WERI-Rb-1 (cell line): ENCODE data around the gene RHBDF1.
A peak's percentile ranks its signal among the peaks of the same experiment; 100 is the strongest.

Experiments used
- DNase-seq: peaks from one replicate; pipeline ENCODE4 v3.0.0-alpha.2; 2020
- H3K27ac ChIP-seq: fragments of 250-450 bp; sonication (Bioruptor Pico); 2 replicates; pipeline ENCODE4 v1.5.1; 2020; ENCODE audit warnings: mild to moderate bottlenecking, moderate library complexity
- H3K27me3 ChIP-seq: fragments of 250-450 bp; sonication (Bioruptor Pico); 2 replicates; pipeline ENCODE4 v1.5.1; 2021; ENCODE audit warnings: mild to moderate bottlenecking, low read depth, moderate library complexity; ENCODE audit not compliant: insufficient read depth, severe bottlenecking
- H3K36me3 ChIP-seq: fragments of 250-450 bp; sonication (Bioruptor Pico); 2 replicates; pipeline ENCODE4 v1.5.1; 2020; ENCODE audit warnings: mild to moderate bottlenecking, moderate library complexity
- H3K4me3 ChIP-seq: 2 replicates; pipeline ENCODE4 v1.5.1; 2011; ENCODE audit warnings: low read depth, mild to moderate bottlenecking, control low read depth, low read length
- H3K9me3 ChIP-seq: fragments of 250-450 bp; sonication (Bioruptor Pico); 2 replicates; pipeline ENCODE4 v1.5.1; 2021; ENCODE audit warnings: mild to moderate bottlenecking, moderate library complexity; ENCODE audit not compliant: severe bottlenecking
- TF ChIP-seq, protein P1 (sequence below): IDR thresholded peaks from 2 replicates; pipeline ENCODE4 v1.5.1; 2011; ENCODE audit warnings: low read depth, mild to moderate bottlenecking, control low read depth, inconsistent platforms, low read length

Gene RHBDF1

DNA sequence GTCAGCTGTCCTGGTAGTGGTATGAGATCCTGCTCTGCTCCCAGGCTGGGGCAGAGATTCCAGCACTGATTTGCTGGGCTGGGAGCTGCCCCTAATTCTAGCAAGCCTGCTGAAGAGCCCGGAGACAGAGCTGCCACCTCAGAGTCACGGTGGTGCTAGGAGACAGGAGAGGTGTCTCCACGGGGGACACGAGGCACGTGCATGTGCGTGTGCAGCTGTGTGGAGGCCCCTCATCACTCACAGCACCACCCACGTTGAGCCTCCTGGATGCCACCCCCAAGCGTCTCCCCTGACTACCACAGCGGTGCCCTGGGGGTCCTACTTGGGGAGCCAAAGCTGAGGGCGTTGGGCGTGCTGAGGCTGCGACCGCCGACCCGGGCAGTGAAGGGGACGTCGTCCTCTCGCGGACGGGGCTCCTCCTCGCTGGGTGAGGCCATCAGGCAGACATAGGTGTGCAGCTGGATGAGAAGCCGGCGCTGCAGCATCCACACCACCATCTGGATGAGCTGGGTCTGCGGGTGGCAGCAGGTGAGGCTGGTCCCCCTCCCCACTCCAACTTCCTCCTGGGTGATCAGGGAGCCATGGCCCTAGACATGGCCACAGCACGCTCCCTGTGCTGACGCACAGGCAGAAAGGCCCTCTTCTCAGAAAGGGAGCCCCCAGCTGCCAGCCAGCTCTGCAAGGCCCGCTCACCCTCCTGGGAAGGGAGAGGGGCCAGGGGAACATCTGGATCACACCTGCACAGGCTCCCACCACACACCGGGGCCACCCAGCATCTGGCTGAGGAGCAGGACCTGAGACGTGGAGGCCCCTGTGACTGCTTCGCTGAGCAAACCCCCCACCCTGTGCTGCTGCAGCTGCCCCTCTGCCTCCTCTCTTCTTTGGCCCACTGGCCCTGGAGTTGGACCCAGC lies 17.2 kb upstream of the RHBDF1 start:
- Histone ChIP-seq H3K9me3 (no peaks in the 10 kb centered on the region), H3K36me3 (peaks cover 55% of the 10 kb centered on the region), H3K27me3 (no peaks in the 10 kb centered on the region), H3K27ac (no peak overlapping the region), H3K4me3 (no peak overlapping the region)
- TF ChIP-seq, protein P1, sequence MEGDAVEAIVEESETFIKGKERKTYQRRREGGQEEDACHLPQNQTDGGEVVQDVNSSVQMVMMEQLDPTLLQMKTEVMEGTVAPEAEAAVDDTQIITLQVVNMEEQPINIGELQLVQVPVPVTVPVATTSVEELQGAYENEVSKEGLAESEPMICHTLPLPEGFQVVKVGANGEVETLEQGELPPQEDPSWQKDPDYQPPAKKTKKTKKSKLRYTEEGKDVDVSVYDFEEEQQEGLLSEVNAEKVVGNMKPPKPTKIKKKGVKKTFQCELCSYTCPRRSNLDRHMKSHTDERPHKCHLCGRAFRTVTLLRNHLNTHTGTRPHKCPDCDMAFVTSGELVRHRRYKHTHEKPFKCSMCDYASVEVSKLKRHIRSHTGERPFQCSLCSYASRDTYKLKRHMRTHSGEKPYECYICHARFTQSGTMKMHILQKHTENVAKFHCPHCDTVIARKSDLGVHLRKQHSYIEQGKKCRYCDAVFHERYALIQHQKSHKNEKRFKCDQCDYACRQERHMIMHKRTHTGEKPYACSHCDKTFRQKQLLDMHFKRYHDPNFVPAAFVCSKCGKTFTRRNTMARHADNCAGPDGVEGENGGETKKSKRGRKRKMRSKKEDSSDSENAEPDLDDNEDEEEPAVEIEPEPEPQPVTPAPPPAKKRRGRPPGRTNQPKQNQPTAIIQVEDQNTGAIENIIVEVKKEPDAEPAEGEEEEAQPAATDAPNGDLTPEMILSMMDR: no peak
- DNase-seq: no peak

DNA sequence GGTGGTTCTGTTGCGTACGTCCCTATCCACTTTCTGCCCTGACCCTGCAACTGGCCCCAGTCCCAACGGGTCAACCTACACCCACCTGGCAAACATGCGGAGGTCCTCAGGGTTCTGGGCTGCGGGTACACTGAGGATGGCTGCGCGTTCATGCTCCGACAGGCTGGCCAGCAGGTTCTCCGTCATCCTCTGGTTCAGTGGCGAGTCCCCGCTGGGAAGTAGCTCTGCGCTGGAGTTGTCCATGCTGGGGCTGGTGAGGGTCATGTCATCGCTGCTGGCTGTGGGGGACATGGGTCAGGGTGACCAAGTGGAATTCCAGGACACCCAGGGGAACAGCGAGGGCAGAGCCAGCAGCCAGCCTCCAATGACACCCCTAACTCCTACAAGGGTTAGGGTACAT lies 16.2 kb upstream of the RHBDF1 start:
- TF ChIP-seq, protein P1: no peak
- H3K9me3 ChIP-seq: no peaks in the 10 kb centered on the region
- H3K27ac ChIP-seq: no peak overlapping the region
- H3K27me3 ChIP-seq: no peaks in the 10 kb centered on the region
- DNase-seq: no peak
- peaks cover 55% of the 10 kb centered on the region for H3K36me3 ChIP-seq
- H3K4me3 ChIP-seq: no peak overlapping the region

DNA sequence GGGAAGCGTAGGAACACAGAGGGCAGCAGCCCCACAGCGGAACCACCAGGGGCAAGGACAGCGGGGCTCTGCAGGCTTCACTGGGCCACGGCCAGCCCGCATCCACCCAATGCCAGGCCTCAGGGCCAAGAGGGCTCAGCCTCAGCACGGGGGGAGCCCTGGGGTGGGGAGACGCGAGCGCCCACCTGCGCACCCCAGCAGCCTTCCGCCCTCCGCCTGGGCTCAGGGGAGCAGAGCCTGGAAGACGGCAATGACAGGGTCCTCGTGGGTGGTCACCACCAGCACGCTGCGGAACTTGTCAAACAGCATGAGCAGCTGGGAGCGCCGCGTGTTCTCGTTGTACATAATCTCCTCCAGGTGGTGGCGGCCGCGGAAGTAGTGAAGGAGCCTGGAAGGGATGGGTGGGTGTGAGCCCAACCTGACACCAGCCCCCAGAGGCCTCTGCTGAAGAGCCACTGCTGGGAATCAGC lies 14.1 kb upstream of the RHBDF1 start:
- Histone ChIP-seq H3K27ac (no peak overlapping the region), H3K27me3 (no peaks in the 10 kb centered on the region), H3K4me3 (no peak overlapping the region), H3K36me3 (peaks cover 41% of the 10 kb centered on the region), H3K9me3 (no peaks in the 10 kb centered on the region)
- DNase-seq: peak; percentile 57
- TF ChIP-seq, protein P1: no peak

DNA sequence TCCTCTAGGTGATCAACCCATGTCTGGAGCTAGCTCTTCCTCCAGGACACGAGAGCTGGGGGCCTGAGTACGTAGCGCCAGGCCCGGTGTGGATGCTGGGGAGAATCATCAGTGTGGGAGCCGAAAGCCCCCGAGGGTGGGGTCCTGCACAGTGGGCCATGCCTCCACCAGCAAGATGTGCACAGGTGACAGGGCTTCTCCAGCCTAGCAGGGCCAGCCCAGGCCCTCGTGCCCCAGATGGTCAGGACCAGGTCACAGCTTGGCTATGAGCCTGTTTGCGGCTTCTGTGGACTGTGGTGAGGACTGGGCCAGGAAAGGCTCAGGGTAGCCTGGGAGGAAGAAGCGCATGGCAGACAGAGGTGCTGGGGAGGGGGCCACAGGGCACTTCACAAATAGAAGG lies 13.4 kb upstream of the RHBDF1 start:
- no peaks in the 10 kb centered on the region for H3K27me3 ChIP-seq
- H3K27ac ChIP-seq: no peak overlapping the region
- no peak for DNase-seq
- H3K4me3 ChIP-seq: no peak overlapping the region
- TF ChIP-seq, protein P1: no peak
- H3K9me3 ChIP-seq: no peaks in the 10 kb centered on the region
- peaks cover 41% of the 10 kb centered on the region for H3K36me3 ChIP-seq

DNA sequence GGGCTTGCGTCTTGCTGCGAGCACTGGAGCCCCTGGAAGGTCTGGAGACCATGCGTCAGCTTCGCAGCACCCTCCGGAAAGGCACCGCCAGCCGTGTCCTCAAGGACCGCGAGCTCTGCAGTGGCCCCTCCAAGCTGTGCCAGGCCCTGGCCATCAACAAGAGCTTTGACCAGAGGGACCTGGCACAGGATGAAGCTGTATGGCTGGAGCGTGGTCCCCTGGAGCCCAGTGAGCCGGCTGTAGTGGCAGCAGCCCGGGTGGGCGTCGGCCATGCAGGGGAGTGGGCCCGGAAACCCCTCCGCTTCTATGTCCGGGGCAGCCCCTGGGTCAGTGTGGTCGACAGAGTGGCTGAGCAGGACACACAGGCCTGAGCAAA lies 13.0 kb upstream of the RHBDF1 start:
- TF ChIP-seq, protein P1: no peak
- Histone ChIP-seq H3K27ac (no peak overlapping the region), H3K9me3 (no peaks in the 10 kb centered on the region), H3K27me3 (no peaks in the 10 kb centered on the region), H3K4me3 (no peak overlapping the region), H3K36me3 (peaks cover 41% of the 10 kb centered on the region)
- DNase-seq: no peak
